Measurements from ENCODE around the gene TJP1. TPM values are rescaled to one million over a fixed set of nuclear protein-coding genes. Genes with fewer than 3 reads are reported as not detected.
A peak's percentile ranks its signal among the peaks of the same experiment; 100 is the strongest.
"Not testable (repeated sequence)": the region's sequence is repeated elsewhere in the genome, so short reads cannot be mapped to it uniquely, and the experiment has no call there.

The TJP1 gene
- total RNA-seq, 1 donor from 2014 or later, result 159 TPM

DNA sequence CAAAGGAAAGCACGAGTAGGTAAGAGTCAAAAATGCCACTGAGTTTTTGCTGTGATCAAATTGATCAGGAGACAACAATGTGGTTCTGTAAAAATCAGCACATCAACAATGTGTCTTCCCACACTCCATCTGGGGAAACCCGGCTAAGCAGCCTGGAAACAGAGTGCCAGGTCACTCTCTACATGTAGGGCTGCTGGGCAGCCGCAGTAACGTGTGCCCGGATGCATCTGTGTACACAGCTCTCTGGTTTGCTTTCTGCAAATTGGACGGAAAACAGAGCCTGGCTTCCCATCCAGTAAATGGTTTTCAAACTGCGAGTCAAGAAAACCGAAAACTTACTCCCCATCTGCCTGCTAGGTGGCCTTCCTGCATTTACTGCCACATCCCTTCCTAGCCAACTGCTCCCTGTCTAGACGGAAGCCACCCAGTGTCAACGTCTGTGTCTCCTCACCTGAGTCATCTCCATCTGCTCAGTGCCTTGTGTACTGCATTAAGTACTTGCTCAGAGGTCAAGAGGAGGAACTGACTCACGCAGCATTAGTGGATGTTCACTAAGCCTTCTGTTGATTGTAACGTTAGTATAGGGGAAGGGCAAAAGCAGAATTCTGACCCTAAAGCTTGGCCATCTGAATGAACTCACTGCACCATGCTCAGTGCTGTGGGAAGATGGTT, 124.1 kb downstream of the TJP1 start:
- H3K9me3 Mint-ChIP-seq, result peaks cover 22% of the 10 kb centered on the region
- H3K36me3 Mint-ChIP-seq, result peaks cover 51% of the 10 kb centered on the region
- H3K4me1 Mint-ChIP-seq, result peaks cover 18% of the 10 kb centered on the region
- no peak for DNase-seq (ENCODE audit: low spot score in 2 of 2, unreplicated experiment in 2 of 2)
- H3K4me3 Mint-ChIP-seq, result no peak overlapping the region
- TF ChIP-seq, protein P1, sequence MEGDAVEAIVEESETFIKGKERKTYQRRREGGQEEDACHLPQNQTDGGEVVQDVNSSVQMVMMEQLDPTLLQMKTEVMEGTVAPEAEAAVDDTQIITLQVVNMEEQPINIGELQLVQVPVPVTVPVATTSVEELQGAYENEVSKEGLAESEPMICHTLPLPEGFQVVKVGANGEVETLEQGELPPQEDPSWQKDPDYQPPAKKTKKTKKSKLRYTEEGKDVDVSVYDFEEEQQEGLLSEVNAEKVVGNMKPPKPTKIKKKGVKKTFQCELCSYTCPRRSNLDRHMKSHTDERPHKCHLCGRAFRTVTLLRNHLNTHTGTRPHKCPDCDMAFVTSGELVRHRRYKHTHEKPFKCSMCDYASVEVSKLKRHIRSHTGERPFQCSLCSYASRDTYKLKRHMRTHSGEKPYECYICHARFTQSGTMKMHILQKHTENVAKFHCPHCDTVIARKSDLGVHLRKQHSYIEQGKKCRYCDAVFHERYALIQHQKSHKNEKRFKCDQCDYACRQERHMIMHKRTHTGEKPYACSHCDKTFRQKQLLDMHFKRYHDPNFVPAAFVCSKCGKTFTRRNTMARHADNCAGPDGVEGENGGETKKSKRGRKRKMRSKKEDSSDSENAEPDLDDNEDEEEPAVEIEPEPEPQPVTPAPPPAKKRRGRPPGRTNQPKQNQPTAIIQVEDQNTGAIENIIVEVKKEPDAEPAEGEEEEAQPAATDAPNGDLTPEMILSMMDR (IDR thresholded peaks at IDR 0.05; ENCODE audit: unreplicated experiment), result no peak
- peak overlapping the region; percentile 18 for H3K27ac Mint-ChIP-seq
- H3K27me3 Mint-ChIP-seq (ENCODE audit: low read depth), result no peaks in the 10 kb centered on the region

DNA sequence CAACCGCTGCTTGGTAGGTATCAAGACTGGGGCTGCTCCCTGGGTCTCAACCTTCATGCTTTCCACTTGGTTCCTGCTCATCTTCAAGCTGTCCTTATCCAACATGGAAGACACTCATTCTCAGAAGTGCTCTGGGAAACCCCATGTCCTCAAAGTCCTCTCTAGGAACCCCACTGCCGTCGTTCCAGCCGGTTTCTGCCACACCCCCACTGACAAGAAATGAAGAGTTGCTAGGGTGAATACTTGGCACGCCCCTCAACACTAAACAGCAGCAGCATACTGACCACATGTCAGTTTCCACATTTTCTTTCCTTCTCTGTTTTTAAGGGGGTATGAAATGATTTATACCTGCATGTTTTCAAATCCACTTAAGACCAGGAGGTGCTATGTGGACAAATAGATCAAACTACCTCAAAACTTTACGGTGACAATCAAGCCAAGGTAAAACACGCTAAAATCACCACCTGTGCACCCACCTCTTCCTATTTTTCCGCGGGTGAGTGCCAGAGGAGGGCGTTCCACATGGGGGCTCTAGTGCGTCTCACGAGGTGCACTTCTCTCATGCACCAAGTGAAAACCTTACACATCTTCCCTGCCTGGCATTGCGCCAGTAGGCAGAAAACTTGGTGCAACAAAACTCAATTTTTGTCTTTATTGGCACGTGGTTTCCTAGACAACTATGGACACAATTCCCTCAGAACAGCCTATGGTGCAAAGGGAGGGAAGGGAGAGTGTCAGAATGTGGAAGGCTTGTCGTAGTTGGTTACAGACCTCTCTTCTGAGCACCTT, 125.1 kb downstream of the TJP1 start:
- peaks cover 45% of the 10 kb centered on the region for H3K36me3 Mint-ChIP-seq
- H3K4me1 Mint-ChIP-seq, result peaks cover 20% of the 10 kb centered on the region
- no peak overlapping the region for H3K4me3 Mint-ChIP-seq
- TF ChIP-seq, protein P1 (IDR thresholded peaks at IDR 0.05; ENCODE audit: unreplicated experiment), result no peak
- H3K27me3 Mint-ChIP-seq (ENCODE audit: low read depth), result no peaks in the 10 kb centered on the region
- H3K9me3 Mint-ChIP-seq, result peaks cover 22% of the 10 kb centered on the region
- DNase-seq (ENCODE audit: low spot score in 2 of 2, unreplicated experiment in 2 of 2), result no peak
- no peak overlapping the region for H3K27ac Mint-ChIP-seq

DNA sequence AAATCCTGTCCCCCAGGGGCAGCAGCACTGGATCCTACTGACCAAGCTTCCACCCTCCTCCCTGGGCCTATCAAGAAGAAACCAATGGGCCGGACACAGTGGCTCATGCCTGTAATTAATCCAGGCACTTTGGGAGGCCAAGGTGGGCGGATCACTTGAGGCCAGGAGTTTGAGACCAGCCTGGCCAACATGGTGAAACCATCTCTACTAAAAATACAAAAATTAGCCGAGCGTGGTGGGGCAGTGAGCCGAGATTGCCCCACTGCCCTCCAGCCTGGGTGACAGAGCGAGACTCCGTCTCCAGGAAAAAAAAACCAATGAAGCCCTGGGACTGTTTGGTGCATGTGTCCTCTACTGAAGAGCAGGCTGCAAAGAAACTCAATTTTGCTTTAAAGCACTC, 125.8 kb downstream of the TJP1 start:
- H3K27me3 Mint-ChIP-seq (ENCODE audit: low read depth); H3K4me3 Mint-ChIP-seq; DNase-seq (ENCODE audit: low spot score in 2 of 2, unreplicated experiment in 2 of 2); H3K27ac Mint-ChIP-seq: not testable (repeated sequence)
- Mint-ChIP-seq H3K36me3 (peaks cover 41% of the 10 kb centered on the region), H3K9me3 (peaks cover 22% of the 10 kb centered on the region), H3K4me1 (peaks cover 19% of the 10 kb centered on the region)

DNA sequence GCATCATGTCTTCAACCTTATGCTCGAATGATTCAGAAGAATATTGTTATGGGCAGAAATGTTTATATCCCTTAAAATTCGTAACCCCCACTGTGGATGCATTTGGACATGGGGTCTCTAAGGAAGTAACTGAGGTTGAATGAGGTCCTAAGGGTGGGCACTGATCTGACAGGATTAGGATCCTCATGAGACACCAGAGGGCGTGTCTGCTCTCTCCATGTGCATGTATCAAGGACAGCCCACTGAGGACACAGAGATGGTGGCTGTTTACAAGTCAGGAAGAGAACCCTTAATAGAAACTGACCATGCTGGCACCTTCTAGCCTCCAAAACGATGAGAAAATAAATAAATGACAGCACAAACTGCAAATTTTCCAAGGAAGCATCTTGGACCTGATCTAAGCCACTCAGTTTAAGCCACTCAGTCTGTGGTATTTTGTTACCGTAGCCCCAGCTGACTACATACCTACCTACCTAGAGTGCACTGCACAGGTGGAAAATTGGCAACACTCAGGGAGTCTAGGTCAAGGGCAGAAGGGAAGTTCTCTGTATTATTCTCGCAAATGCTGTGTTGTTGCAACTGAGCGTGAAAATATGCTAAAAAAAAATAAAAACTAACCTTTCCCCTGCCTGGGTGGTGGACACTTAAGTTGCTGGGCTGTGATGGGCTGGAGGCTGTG, 126.6 kb downstream of the TJP1 start:
- no peak for DNase-seq (ENCODE audit: low spot score in 2 of 2, unreplicated experiment in 2 of 2)
- H3K4me3 Mint-ChIP-seq, result no peak overlapping the region
- H3K4me1 Mint-ChIP-seq, result peaks cover 18% of the 10 kb centered on the region
- no peak overlapping the region for H3K27ac Mint-ChIP-seq
- peaks cover 39% of the 10 kb centered on the region for H3K36me3 Mint-ChIP-seq
- no peaks in the 10 kb centered on the region for H3K27me3 Mint-ChIP-seq (ENCODE audit: low read depth)
- TF ChIP-seq, protein P1 (IDR thresholded peaks at IDR 0.05; ENCODE audit: unreplicated experiment), result no peak
- H3K9me3 Mint-ChIP-seq, result peaks cover 22% of the 10 kb centered on the region

DNA sequence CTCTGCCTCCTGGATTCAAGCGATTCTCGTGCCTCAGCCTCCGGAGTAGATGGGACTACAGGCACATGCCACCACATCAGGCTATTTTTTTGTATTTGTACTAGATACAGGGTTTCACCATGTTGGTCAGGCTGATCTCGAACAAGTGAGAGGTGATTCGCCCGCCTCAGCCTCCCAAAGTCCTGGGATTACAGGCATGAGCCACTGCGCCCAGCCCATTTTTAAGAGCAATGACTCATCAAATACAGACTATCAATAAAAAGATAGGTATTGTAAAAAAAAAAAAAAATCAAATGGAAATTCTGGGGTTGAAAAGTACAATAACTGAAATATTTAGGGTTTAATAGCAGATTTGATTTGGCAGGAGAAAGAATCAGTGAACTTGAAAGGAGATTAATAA, 129.0 kb downstream of the TJP1 start:
- Mint-ChIP-seq H3K27ac (no peak overlapping the region), H3K4me3 (no peak overlapping the region), H3K9me3 (peaks cover 22% of the 10 kb centered on the region), H3K27me3 (ENCODE audit: low read depth) (no peaks in the 10 kb centered on the region), H3K36me3 (peaks cover 32% of the 10 kb centered on the region), H3K4me1 (peaks cover 17% of the 10 kb centered on the region)
- no peak for DNase-seq (ENCODE audit: low spot score in 2 of 2, unreplicated experiment in 2 of 2)
- TF ChIP-seq, protein P1 (IDR thresholded peaks at IDR 0.05; ENCODE audit: unreplicated experiment), result no peak

DNA sequence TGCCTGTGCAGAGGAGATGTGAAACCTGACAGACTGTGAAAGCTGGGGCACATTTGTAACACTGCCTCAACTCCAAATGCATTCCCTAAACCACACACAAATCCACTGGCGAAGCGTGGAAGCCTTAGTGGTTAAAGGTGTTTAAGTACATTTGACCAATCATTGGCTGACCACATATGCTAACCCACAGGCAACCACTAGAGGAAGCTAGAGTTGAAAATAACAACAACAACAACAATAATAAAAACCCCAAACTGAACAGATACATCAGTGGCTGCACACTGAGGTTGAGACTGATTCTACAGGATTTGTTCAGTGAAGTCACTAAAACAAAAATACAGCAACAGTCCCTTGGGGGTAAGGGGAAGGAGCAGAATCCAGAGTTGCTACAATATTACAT, 129.7 kb downstream of the TJP1 start:
- no peak overlapping the region for H3K27ac Mint-ChIP-seq
- H3K4me3 Mint-ChIP-seq, result no peak overlapping the region
- TF ChIP-seq, protein P1 (IDR thresholded peaks at IDR 0.05; ENCODE audit: unreplicated experiment), result no peak
- peaks cover 26% of the 10 kb centered on the region for H3K36me3 Mint-ChIP-seq
- peaks cover 17% of the 10 kb centered on the region for H3K4me1 Mint-ChIP-seq
- H3K27me3 Mint-ChIP-seq (ENCODE audit: low read depth), result no peaks in the 10 kb centered on the region
- peaks cover 22% of the 10 kb centered on the region for H3K9me3 Mint-ChIP-seq
- no peak for DNase-seq (ENCODE audit: low spot score in 2 of 2, unreplicated experiment in 2 of 2)
